AG09309 (cell line): ENCODE measurements around the gene TMEM117.
A peak's percentile ranks its signal among the peaks of the same experiment; 100 is the strongest.
"Not testable (repeated sequence)": the region's sequence is repeated elsewhere in the genome, so short reads cannot be mapped to it uniquely, and the experiment has no call there.

Experiments used
- DNase-seq: peaks from one replicate; pipeline ENCODE4 v3.0.0-alpha.2; 2010; ENCODE audit warnings: low read depth
- H3K4me3 ChIP-seq: 2 replicates; pipeline ENCODE4 v1.5.1; 2011; ENCODE audit warnings: mild to moderate bottlenecking, low read depth, low read length, moderate library complexity; ENCODE audit not compliant: control insufficient read depth
- TF ChIP-seq, protein P1 (sequence below): IDR thresholded peaks from 2 replicates; pipeline ENCODE4 v1.5.1; 2011; ENCODE audit warnings: mild to moderate bottlenecking, low read depth, low read length, inconsistent platforms; ENCODE audit not compliant: insufficient read depth, control insufficient read depth; ENCODE audit errors: missing control alignments

Gene TMEM117

DNA sequence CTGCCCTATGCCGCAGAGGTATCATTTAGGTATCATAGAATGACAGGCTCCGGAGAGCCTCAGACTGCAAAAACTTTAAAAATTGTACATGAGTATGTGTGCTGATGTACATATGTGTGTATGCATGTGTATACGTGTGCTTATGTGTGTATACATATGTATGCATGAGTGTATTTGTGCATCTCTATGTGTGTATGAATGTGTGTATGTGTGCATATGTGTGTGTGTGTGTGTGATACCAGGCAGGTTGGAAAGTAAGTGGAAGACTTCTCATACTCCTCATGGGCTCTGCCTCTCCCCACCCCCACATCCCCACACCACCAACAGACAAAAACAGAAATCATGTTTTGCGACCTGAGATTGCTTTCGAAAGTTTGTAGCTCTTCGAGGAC is 621 bp upstream of the TMEM117 start:
- H3K4me3 ChIP-seq: peak overlapping the region; percentile 70
- no peak for DNase-seq
- TF ChIP-seq, protein P1, sequence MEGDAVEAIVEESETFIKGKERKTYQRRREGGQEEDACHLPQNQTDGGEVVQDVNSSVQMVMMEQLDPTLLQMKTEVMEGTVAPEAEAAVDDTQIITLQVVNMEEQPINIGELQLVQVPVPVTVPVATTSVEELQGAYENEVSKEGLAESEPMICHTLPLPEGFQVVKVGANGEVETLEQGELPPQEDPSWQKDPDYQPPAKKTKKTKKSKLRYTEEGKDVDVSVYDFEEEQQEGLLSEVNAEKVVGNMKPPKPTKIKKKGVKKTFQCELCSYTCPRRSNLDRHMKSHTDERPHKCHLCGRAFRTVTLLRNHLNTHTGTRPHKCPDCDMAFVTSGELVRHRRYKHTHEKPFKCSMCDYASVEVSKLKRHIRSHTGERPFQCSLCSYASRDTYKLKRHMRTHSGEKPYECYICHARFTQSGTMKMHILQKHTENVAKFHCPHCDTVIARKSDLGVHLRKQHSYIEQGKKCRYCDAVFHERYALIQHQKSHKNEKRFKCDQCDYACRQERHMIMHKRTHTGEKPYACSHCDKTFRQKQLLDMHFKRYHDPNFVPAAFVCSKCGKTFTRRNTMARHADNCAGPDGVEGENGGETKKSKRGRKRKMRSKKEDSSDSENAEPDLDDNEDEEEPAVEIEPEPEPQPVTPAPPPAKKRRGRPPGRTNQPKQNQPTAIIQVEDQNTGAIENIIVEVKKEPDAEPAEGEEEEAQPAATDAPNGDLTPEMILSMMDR: no peak

DNA sequence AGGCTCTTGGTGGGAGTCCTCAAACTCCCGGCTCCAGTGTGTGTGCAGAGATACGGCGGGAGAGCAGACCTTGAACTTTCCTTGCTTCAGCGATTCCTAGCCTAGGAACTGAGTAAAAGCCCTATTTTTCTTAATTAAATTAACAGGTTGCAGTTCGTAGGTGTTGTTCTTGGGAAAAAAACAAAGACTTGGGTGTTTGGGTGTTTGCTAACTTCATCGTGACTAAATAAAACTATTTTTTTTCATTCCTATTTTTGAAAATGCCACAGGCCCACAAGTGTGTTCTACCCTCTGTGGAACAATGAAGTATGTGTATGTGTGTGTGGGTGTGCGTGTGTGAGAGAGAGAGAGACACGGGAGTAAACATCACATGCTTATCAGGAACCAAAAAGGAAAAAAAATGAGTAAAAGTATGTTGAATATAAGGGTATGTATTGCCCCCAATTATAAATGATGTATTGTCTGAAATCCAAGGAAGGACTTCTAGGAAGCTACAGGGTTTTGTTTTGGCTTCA is 651 bp downstream of the TMEM117 start:
- peak overlapping the region; percentile 70 for H3K4me3 ChIP-seq
- DNase-seq: no peak

DNA sequence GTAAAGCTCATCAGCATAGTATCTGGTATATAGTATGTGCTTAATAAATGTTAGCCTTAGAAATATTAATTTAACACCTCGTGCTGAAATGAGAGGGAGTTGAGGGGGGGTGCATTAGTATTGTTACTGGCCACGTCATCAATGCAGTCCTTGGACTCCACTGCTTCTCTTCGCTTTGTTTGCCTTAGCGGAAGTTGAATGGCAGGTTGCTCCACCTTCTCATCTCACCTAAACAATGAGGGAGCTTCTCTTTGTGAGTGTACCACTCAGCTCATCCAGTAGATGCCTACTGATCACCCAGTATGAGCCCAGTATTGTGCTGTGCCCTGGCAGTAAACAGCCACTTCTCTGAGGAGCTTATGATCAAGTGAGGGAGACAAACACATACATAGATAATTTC is 4.5 kb downstream of the TMEM117 start:
- TF ChIP-seq, protein P1: no peak
- H3K4me3 ChIP-seq: no peak overlapping the region
- no peak for DNase-seq

More for the DNA sequence above, 651 bp downstream of the TMEM117 start:
- TF ChIP-seq, protein P1: no peak

DNA sequence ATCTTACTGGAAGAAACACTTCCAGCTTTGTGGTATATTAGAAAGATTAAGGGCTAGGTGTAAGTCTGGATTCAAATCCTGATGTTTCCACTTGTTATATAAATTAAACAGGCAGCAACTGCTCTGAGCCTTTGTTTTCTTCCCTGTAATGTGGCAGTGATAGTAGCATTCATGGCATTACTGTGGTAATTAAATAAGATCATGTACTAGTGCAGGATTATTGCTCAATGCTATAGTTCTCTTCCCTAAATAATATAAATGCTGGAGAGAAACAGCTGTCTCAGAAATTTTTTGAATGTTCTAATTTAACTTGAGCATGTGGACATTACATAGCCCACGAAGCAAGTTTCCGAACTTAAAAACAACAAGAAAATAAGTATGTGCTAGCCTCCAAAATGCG is 5.4 kb downstream of the TMEM117 start:
- TF ChIP-seq, protein P1: no peak
- DNase-seq: no peak
- no peak overlapping the region for H3K4me3 ChIP-seq

DNA sequence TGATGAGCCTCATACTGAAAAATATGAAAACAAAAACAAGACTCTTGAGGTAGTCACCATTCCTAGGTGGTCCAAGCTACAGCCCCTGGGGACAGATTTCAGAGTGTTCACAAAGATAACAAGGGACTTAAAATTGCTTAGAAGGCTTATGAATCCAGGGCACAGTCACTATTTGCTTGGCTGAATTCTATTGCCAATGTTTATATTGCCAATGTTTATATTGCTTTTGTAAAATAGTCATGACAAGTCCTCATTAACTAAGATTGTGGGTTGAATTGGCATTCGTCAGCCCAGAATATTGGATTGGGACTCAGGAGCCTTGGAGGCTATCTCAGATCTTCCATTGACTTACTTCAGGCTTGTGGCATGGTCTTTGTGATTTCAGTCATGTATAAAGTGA is 6.4 kb downstream of the TMEM117 start:
- H3K4me3 ChIP-seq: no peak overlapping the region
- no peak for DNase-seq
- TF ChIP-seq, protein P1: no peak

DNA sequence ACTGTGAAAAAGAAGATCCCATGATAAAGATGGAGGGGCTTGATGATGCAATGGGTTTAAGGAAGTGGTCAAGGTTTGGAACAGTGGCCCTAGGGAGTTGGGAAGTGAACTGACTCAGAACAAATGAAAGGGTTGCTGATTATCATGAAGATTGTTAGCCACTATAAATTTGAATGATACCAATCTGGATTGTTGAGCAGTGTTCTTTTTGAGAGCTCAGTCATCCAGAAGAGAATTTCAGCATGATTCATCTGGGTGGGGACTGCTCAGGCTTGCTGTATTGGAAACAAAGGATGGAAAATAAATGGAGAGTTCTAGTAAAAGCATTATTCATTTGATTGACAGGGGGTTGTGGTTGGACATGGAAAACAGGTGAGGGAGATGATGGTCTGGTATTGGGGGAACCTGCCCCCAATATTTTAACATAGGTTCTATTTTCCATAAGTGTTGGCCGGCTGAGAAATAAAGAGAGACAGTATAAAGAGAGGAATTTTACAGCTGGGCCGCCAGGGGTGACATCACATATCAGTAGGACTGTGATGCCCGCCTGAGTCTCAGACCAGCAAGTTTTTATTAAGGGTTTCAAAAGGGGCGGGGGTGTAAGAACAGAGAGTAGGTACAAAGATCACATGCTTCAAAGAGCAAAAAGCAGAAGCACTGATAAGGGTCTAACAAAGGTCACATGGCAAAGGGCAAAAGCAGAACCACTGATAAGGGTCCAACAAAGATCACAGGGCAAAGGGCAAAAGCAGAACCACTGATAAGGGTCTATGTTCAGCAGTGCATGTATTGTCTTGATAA is 11.7 kb downstream of the TMEM117 start:
- DNase-seq, H3K4me3 ChIP-seq: not testable (repeated sequence)

DNA sequence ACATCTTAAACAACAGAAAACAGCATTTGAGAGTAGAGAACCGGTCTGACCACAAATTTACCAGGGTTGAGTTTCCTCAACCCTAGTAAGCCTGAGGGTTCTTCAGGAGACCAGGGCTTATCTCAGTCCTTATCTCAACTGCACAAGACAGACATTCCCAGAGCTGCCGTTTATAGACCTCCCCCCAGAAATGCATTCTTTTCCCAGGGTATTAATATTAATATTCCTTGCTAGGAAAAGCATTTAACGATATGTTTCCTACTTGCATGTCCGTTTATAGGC is 12.3 kb downstream of the TMEM117 start:
- TF ChIP-seq, protein P1: no peak
- DNase-seq: no peak
- H3K4me3 ChIP-seq: no peak overlapping the region
